Measurements from ENCODE around the gene DDX54.
"Not testable (repeated sequence)": the region's sequence is repeated elsewhere in the genome, so short reads cannot be mapped to it uniquely, and the experiment has no call there.

The DDX54 gene

DNA sequence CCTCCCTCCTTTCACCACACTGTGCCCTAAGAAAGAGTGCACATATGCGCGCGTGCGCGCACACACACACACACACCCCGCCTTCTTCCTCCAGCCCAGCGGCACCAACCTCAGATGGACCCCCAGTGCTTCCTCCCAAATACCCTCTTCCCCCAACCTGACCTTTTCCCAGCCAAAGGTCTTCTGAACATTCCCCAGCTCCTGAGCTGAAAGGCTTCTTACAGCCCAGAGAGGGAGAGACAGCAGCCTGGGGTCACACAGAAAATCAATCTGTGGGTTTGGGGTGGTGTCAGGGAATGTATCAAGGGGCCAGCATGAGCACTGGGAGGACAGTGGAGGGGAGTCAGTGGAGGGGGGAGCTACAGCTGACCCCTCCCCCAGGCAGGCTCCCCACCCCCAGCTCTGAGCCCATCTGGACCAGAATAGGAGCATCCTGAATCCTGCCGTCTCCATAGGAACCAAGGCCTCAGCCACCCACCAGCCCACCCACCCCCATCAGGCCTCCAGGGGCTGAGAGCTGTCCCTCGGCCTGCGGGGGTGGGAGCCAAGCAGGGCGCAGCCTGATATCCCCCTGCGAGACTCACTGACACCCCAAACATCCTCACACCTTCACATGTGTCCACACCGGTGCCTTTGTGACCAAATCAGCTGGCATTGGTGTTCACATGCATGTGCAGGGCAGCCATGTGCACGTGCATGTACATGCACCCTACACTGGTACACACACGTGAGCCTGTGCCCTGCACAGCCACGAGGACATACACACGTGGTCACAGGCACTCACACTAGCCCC lies 55.4 kb downstream of the DDX54 start:
- Histone ChIP-seq H3K9ac (ENCODE audit: low read length) (no peak overlapping the region), H3K4me3 (ENCODE audit: low read depth, low read length) (no peak overlapping the region), H3K27ac (ENCODE audit: low read depth, low read length) (no peak overlapping the region), H3K4me1 (ENCODE audit: control insufficient read depth, insufficient read depth, low read length) (0 out of 2 replicates have a peak, but pooled peaks cover under 1% of the 10 kb centered on the region), H3K27me3 (ENCODE audit: control insufficient read depth, insufficient read depth, low read length) (peaks cover 14% of the 10 kb centered on the region), H3K36me3 (ENCODE audit: control insufficient read depth, insufficient read depth, low read length) (no peaks in the 10 kb centered on the region), H3K9me3 (ENCODE audit: control insufficient read depth, insufficient read depth, low read depth, low read length) (no peaks in the 10 kb centered on the region)

DNA sequence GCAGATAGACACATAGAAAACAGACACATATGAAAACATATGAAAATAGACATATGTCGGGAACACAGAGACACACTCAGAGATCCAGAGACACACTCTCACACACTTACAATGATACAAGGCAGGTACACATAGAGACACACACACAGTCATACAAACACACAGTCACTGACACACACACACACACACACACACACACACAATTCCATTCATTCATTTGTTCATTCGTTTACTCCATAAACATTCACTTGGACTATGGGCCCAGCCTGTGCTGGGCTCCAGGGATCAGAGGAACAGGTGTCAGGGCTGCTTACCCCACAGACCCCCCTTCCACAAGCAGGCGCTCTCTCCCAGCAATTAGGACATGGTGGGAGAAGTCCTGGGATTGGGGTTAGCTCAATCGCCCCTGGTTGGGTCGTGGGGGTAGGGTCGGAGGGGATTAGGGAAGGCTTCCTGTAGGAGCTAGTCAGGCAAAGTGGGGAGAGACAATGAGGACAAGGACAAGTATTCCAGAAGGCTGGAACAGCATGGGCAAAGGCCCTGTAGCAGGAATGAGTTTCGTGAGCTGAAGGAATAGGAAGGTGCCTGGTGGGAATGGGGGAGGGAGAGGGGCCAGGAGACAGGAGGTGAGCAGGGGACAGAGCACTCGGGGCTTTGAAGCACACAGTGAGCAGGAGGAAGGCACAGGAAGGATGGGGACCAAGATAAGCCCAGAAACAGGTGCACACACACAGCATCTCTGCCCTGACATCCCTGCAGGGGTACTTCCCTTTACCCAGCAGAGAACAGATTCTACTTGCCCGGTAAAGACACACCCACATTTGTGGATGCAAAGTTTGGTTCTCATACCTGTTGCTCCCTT lies 56.2 kb downstream of the DDX54 start:
- Histone ChIP-seq H3K36me3 (ENCODE audit: control insufficient read depth, insufficient read depth, low read length) (no peaks in the 10 kb centered on the region), H3K9ac (ENCODE audit: low read length) (no peak overlapping the region), H3K27me3 (ENCODE audit: control insufficient read depth, insufficient read depth, low read length) (peaks cover 6% of the 10 kb centered on the region; the same call in 1 of the 2 replicates), H3K9me3 (ENCODE audit: control insufficient read depth, insufficient read depth, low read depth, low read length) (no peaks in the 10 kb centered on the region), H3K4me3 (ENCODE audit: low read depth, low read length) (no peak overlapping the region), H3K27ac (ENCODE audit: low read depth, low read length) (no peak overlapping the region), H3K4me1 (ENCODE audit: control insufficient read depth, insufficient read depth, low read length) (no peaks in the 10 kb centered on the region)

- no peak overlapping the region for H3K27ac ChIP-seq (ENCODE audit: low read depth, low read length)
- no peak overlapping the region for H3K9ac ChIP-seq (ENCODE audit: low read length)
- no peaks in the 10 kb centered on the region for H3K9me3 ChIP-seq (ENCODE audit: control insufficient read depth, insufficient read depth, low read depth, low read length)
- H3K4me1 ChIP-seq (ENCODE audit: control insufficient read depth, insufficient read depth, low read length) = no peaks in the 10 kb centered on the region
- H3K4me3 ChIP-seq (ENCODE audit: low read depth, low read length) = no peak overlapping the region
- no peaks in the 10 kb centered on the region for H3K27me3 ChIP-seq (ENCODE audit: control insufficient read depth, insufficient read depth, low read length)
- no peaks in the 10 kb centered on the region for H3K36me3 ChIP-seq (ENCODE audit: control insufficient read depth, insufficient read depth, low read length)
Measured at GRCh38 chr12:113127791-113128199, 57.5 kb downstream of the DDX54 start.

DNA sequence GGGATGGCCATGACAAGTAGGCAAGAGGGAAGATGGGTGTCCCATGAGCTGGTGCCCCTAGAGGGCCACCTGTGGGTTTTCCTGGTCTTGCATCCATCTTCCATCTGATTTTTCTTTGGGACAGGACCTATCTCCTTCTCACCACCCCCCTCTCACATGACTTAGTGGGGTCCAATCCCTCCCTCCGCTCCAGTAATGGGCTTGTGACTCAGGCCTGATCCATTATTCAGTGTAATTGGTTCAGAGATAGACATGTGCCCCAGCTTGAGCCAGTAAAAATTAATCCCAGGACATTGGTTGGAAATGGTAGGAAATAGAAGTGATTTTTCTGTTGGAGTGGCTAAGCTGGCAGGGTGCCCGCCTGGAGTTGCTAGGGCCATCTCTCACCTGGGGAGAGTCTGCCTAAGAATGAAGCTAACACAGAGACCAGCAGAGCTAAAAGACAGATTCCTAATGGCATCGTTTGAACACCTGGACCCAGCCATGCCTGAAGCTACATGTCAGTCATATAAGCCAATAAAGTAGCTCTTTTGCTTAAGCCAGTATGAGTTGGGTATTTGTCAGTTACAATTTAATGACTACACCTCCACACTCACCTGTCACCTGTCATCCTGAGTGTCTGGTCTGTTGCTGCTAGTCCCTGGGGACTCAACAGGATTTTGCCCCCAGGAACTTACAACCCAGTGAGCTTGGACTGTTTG lies 64.5 kb downstream of the DDX54 start:
- Histone ChIP-seq H3K9me3 (ENCODE audit: control insufficient read depth, insufficient read depth, low read depth, low read length) (no peaks in the 10 kb centered on the region), H3K27me3 (ENCODE audit: control insufficient read depth, insufficient read depth, low read length) (no peaks in the 10 kb centered on the region), H3K4me3 (ENCODE audit: low read depth, low read length) (no peak overlapping the region), H3K9ac (ENCODE audit: low read length) (no peak overlapping the region), H3K4me1 (ENCODE audit: control insufficient read depth, insufficient read depth, low read length) (no peaks in the 10 kb centered on the region), H3K36me3 (ENCODE audit: control insufficient read depth, insufficient read depth, low read length) (no peaks in the 10 kb centered on the region), H3K27ac (ENCODE audit: low read depth, low read length) (no peak overlapping the region)

- Histone ChIP-seq H3K9ac (ENCODE audit: low read length) (no peak overlapping the region), H3K27me3 (ENCODE audit: control insufficient read depth, insufficient read depth, low read length) (no peaks in the 10 kb centered on the region), H3K36me3 (ENCODE audit: control insufficient read depth, insufficient read depth, low read length) (no peaks in the 10 kb centered on the region), H3K27ac (ENCODE audit: low read depth, low read length) (no peak overlapping the region), H3K4me3 (ENCODE audit: low read depth, low read length) (no peak overlapping the region), H3K9me3 (ENCODE audit: control insufficient read depth, insufficient read depth, low read depth, low read length) (no peaks in the 10 kb centered on the region), H3K4me1 (ENCODE audit: control insufficient read depth, insufficient read depth, low read length) (no peaks in the 10 kb centered on the region)
Measured at GRCh38 chr12:113119980-113120669, 65.2 kb downstream of the DDX54 start.

GRCh38 chr12:113118142-113118541 lies 67.1 kb downstream of the DDX54 start:
- H3K9me3 ChIP-seq (ENCODE audit: control insufficient read depth, insufficient read depth, low read depth, low read length) = no peaks in the 10 kb centered on the region
- no peaks in the 10 kb centered on the region for H3K4me1 ChIP-seq (ENCODE audit: control insufficient read depth, insufficient read depth, low read length)
- no peaks in the 10 kb centered on the region for H3K27me3 ChIP-seq (ENCODE audit: control insufficient read depth, insufficient read depth, low read length)
- H3K4me3 ChIP-seq (ENCODE audit: low read depth, low read length) = no peak overlapping the region
- no peaks in the 10 kb centered on the region for H3K36me3 ChIP-seq (ENCODE audit: control insufficient read depth, insufficient read depth, low read length)
- H3K9ac ChIP-seq (ENCODE audit: low read length) = no peak overlapping the region
- H3K27ac ChIP-seq (ENCODE audit: low read depth, low read length) = no peak overlapping the region

GRCh38 chr12:113117684-113118083 lies 67.6 kb downstream of the DDX54 start:
- not testable (repeated sequence) for H3K4me3 ChIP-seq (ENCODE audit: low read depth, low read length); H3K36me3 ChIP-seq (ENCODE audit: control insufficient read depth, insufficient read depth, low read length); H3K4me1 ChIP-seq (ENCODE audit: control insufficient read depth, insufficient read depth, low read length); H3K27ac ChIP-seq (ENCODE audit: low read depth, low read length); H3K27me3 ChIP-seq (ENCODE audit: control insufficient read depth, insufficient read depth, low read length); H3K9me3 ChIP-seq (ENCODE audit: control insufficient read depth, insufficient read depth, low read depth, low read length); H3K9ac ChIP-seq (ENCODE audit: low read length)

GRCh38 chr12:113116875-113117274 lies 68.4 kb downstream of the DDX54 start:
- H3K4me3 ChIP-seq (ENCODE audit: low read depth, low read length) = no peak overlapping the region
- no peaks in the 10 kb centered on the region for H3K4me1 ChIP-seq (ENCODE audit: control insufficient read depth, insufficient read depth, low read length)
- no peak overlapping the region for H3K27ac ChIP-seq (ENCODE audit: low read depth, low read length)
- no peaks in the 10 kb centered on the region for H3K36me3 ChIP-seq (ENCODE audit: control insufficient read depth, insufficient read depth, low read length)
- no peak overlapping the region for H3K9ac ChIP-seq (ENCODE audit: low read length)
- no peaks in the 10 kb centered on the region for H3K27me3 ChIP-seq (ENCODE audit: control insufficient read depth, insufficient read depth, low read length)
- H3K9me3 ChIP-seq (ENCODE audit: control insufficient read depth, insufficient read depth, low read depth, low read length) = no peaks in the 10 kb centered on the region

DNA sequence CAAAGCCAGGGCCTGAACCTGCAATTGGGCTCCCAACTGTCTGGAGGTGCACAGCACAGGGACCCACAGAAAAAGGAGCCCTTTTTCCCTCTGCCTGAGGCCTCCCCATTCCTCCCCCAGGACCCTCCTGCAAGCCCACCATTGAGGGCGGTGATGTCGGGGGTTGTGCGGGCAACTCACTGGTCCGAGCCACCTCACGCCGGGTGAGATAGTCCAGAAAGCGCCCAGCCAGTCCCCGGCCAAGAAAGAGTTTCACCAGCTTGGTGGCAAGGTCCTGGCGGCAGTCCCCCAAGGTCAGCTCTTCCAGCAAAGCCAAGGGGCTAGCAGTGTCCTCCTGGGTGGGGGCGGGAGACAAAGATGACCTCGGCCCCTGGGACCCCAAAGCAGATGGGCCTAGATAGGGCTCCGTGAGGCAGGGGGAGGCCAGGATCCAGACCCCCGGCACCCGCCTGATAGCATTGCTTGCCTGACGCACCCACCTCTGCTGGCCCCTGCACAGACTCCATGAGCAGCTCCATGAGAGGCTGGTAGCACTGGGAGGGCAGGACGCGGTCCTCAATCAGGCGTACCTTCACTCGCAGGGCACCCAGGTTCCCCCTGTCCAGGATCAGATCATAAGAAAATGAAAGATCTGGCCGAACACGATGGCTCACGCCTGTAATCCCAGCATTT lies 69.7 kb downstream of the DDX54 start:
- Histone ChIP-seq H3K4me3 (ENCODE audit: low read depth, low read length) (no peak overlapping the region), H3K9me3 (ENCODE audit: control insufficient read depth, insufficient read depth, low read depth, low read length) (no peaks in the 10 kb centered on the region), H3K4me1 (ENCODE audit: control insufficient read depth, insufficient read depth, low read length) (no peaks in the 10 kb centered on the region), H3K27ac (ENCODE audit: low read depth, low read length) (no peak overlapping the region), H3K27me3 (ENCODE audit: control insufficient read depth, insufficient read depth, low read length) (no peaks in the 10 kb centered on the region), H3K36me3 (ENCODE audit: control insufficient read depth, insufficient read depth, low read length) (no peaks in the 10 kb centered on the region), H3K9ac (ENCODE audit: low read length) (no peak overlapping the region)

- H3K36me3 ChIP-seq (ENCODE audit: control insufficient read depth, insufficient read depth, low read length) = no peaks in the 10 kb centered on the region
- no peak overlapping the region for H3K9ac ChIP-seq (ENCODE audit: low read length)
- no peaks in the 10 kb centered on the region for H3K9me3 ChIP-seq (ENCODE audit: control insufficient read depth, insufficient read depth, low read depth, low read length)
- H3K4me3 ChIP-seq (ENCODE audit: low read depth, low read length) = no peak overlapping the region
- no peaks in the 10 kb centered on the region for H3K27me3 ChIP-seq (ENCODE audit: control insufficient read depth, insufficient read depth, low read length)
- no peaks in the 10 kb centered on the region for H3K4me1 ChIP-seq (ENCODE audit: control insufficient read depth, insufficient read depth, low read length)
- H3K27ac ChIP-seq (ENCODE audit: low read depth, low read length) = no peak overlapping the region
Measured at GRCh38 chr12:113114447-113115178, 70.7 kb downstream of the DDX54 start.

Measured in HUES6 (cell line).